C4-2B (cell line): ENCODE measurements around the gene ARHGAP26.

Source experiments
- CTCF ChIP-seq: fragments of 450-650 bp; conservative IDR thresholded peaks from 2 replicates; pipeline ENCODE4 v1.5.1; 2017; ENCODE audit warnings: mild to moderate bottlenecking
- ZFX ChIP-seq: fragments of 450-650 bp; IDR thresholded peaks from 2 replicates; pipeline ENCODE4 v1.6.1; 2017

GRCh38 chr5:143155455-143155854, 385.3 kb downstream of the ARHGAP26 start:
- TF ChIP-seq CTCF (no peak), ZFX (no peak)
